H1 (cell line): ENCODE results near the gene CERS3. TPM values are rescaled to one million over a fixed set of nuclear protein-coding genes. Genes with fewer than 3 reads are reported as not detected.

Experiments
- CTCF ChIA-PET: fragments of 300-600 bp; sonication (Branson Sonifier 250); formaldehyde crosslinking; loops from one replicate; lab custom pipeline; 2021; ENCODE audit not compliant: partially characterized antibody; lab: Charles Lee
- POLR2A ChIA-PET: fragments of 300-600 bp; sonication (Branson Sonifier 250); formaldehyde crosslinking; loops from one replicate; lab custom pipeline; 2021; ENCODE audit warnings: inconsistent platforms; ENCODE audit not compliant: partially characterized antibody; lab: Charles Lee
- DNase-seq, 2 experiments: peaks; one replicate each; pipeline versions ENCODE4 v3.0.0 to v3.0.0-alpha.2; 2010 to 2022; ENCODE audit warnings: low spot score in 2 of 2, low read depth in 1 of 2, mixed read lengths in 1 of 2
- FAIRE-seq: peaks from 2 replicates; lab custom pipeline; 2011; peaks lifted over from hg19 to GRCh38; lab: Jason Lieb, UNC
- H2AFZ ChIP-seq: 2 replicates; pipeline ENCODE4 v1.8.1; 2012; ENCODE audit warnings: low read length, inconsistent platforms
- H2AK5ac ChIP-seq: 2 replicates; pipeline ENCODE4 v1.6.1; 2013; ENCODE audit warnings: low read depth, low read length
- H2BK120ac ChIP-seq: replicated peaks from 2 replicates; pipeline ENCODE3; 2013; ENCODE audit warnings: low read depth, low read length, inconsistent platforms
- H2BK12ac ChIP-seq: 2 replicates; pipeline ENCODE4 v1.6.1; 2013; ENCODE audit warnings: low read depth, low read length
- H2BK15ac ChIP-seq: 2 replicates; pipeline ENCODE4 v1.6.1; 2013; ENCODE audit warnings: low read length
- H2BK20ac ChIP-seq: 2 replicates; pipeline ENCODE4 v1.6.1; 2013; ENCODE audit warnings: low read length
- H2BK5ac ChIP-seq: 2 replicates; pipeline ENCODE4 v1.6.1; 2013; ENCODE audit warnings: low read depth, low read length
- H3K14ac ChIP-seq: 2 replicates; pipeline ENCODE4 v1.6.1; 2013; ENCODE audit warnings: inconsistent platforms; ENCODE audit not compliant: insufficient read length
- H3K18ac ChIP-seq: 2 replicates; pipeline ENCODE4 v1.6.1; 2013; ENCODE audit warnings: low read length; ENCODE audit errors: extremely low read depth
- H3K23ac ChIP-seq: 2 replicates; pipeline ENCODE4 v1.6.1; 2013; ENCODE audit warnings: inconsistent platforms; ENCODE audit not compliant: insufficient read length
- H3K23me2 ChIP-seq: 2 replicates; pipeline ENCODE4 v1.6.1; 2013; ENCODE audit warnings: low read depth, low read length
- H3K27ac ChIP-seq: 2 replicates; pipeline ENCODE4 v1.6.1; 2011; ENCODE audit warnings: low read depth, low read length, inconsistent platforms
- H3K27me3 ChIP-seq, 4 experiments: replicated peaks in 1 of 4; 1 replicate in 1 of 4; 2 replicates in 3 of 4; pipeline versions ENCODE4 v1.6.1 to v1.8.1; 2011 to 2013; ENCODE audit warnings: low read length in 3 of 4, mild to moderate bottlenecking in 3 of 4, inconsistent platforms in 2 of 4, mixed read lengths in 2 of 4, moderate library complexity in 1 of 4; ENCODE audit not compliant: control insufficient read depth in 3 of 4, insufficient read depth in 3 of 4; ENCODE audit errors: extremely low read depth in 1 of 4
- H3K36me3 ChIP-seq, 4 experiments: 2 replicates each; pipeline versions ENCODE4 v1.6.1 to v1.8.1; 2011 to 2013; ENCODE audit warnings: mild to moderate bottlenecking in 4 of 4, low read length in 3 of 4, moderate library complexity in 2 of 4, control low read depth in 1 of 4, inconsistent platforms in 1 of 4; ENCODE audit not compliant: insufficient read depth in 4 of 4, control insufficient read depth in 2 of 4
- H3K4ac ChIP-seq: replicated peaks from 2 replicates; pipeline ENCODE3; 2013; ENCODE audit warnings: low read length, low read depth, mixed read lengths, inconsistent platforms; ENCODE audit not compliant: insufficient read length
- H3K4me1 ChIP-seq, 4 experiments: replicated peaks in 1 of 4; 1 replicate in 1 of 4; 2 replicates in 3 of 4; pipeline versions ENCODE4 v1.6.1 to v1.8.1; 2011 to 2013; ENCODE audit warnings: low read length in 3 of 4, inconsistent platforms in 2 of 4, mixed read lengths in 1 of 4; ENCODE audit not compliant: insufficient read depth in 4 of 4, control insufficient read depth in 3 of 4
- H3K4me2 ChIP-seq, 2 experiments: 2 replicates each; pipeline versions ENCODE4 v1.6.1 to v1.8.1; 2011 to 2013; ENCODE audit warnings: low read depth in 2 of 2, low read length in 2 of 2, control low read depth in 1 of 2, inconsistent platforms in 1 of 2, mild to moderate bottlenecking in 1 of 2; ENCODE audit not compliant: insufficient read depth in 1 of 2
- H3K4me3 ChIP-seq, 4 experiments: fragments of 200-600, 300-600 bp in 1 of 4; sonication (generic), shearing (Covaris generic), sonication (Bioruptor Twin) in 1 of 4; 2 replicates each; pipeline versions ENCODE4 v1.5.1 to v1.8.1; 2011 to 2016; ENCODE audit warnings: low read length in 4 of 4, low read depth in 3 of 4, control low read depth in 2 of 4, inconsistent platforms in 2 of 4, mild to moderate bottlenecking in 2 of 4, mixed read lengths in 1 of 4, moderate library complexity in 1 of 4; ENCODE audit not compliant: insufficient read depth in 2 of 4; ENCODE audit errors: extremely low read depth in 1 of 4
- H3K56ac ChIP-seq: replicated peaks from 2 replicates; pipeline ENCODE3; 2013; ENCODE audit warnings: low read depth, mild to moderate bottlenecking, mixed read lengths, low read length, inconsistent platforms; ENCODE audit not compliant: insufficient read length
- H3K79me1 ChIP-seq: 2 replicates; pipeline ENCODE4 v1.6.1; 2013; ENCODE audit warnings: low read depth, low read length, control low read depth
- H3K79me2 ChIP-seq, 2 experiments: 2 replicates each; pipeline versions ENCODE4 v1.6.1 to v1.8.1; 2012 to 2013; ENCODE audit warnings: low read length in 2 of 2, mild to moderate bottlenecking in 2 of 2, inconsistent platforms in 1 of 2; ENCODE audit not compliant: insufficient read depth in 2 of 2, control insufficient read depth in 1 of 2
- H3K9ac ChIP-seq, 4 experiments: replicated peaks in 1 of 4; 1 replicate in 1 of 4; 2 replicates in 3 of 4; pipeline versions ENCODE4 v1.6.1 to v1.8.1; 2011 to 2013; ENCODE audit warnings: low read depth in 3 of 4, low read length in 3 of 4, control low read depth in 2 of 4, mild to moderate bottlenecking in 2 of 4, moderate library complexity in 2 of 4, inconsistent platforms in 1 of 4; ENCODE audit errors: extremely low read depth in 1 of 4
- H3K9me3 ChIP-seq, 2 experiments: 2 replicates each; pipeline versions ENCODE4 v1.6.1 to v1.8.1; 2012 to 2013; ENCODE audit warnings: mild to moderate bottlenecking in 2 of 2, moderate library complexity in 2 of 2, control low read depth in 1 of 2, inconsistent platforms in 1 of 2, low read depth in 1 of 2, low read length in 1 of 2, mixed read lengths in 1 of 2; ENCODE audit not compliant: insufficient read depth in 2 of 2
- H4K20me1 ChIP-seq, 2 experiments: replicated peaks in 1 of 2; 2 replicates each; pipeline versions ENCODE3 to v1.8.1; 2011 to 2013; ENCODE audit warnings: inconsistent platforms in 2 of 2, low read length in 2 of 2, mild to moderate bottlenecking in 1 of 2; ENCODE audit not compliant: insufficient read depth in 2 of 2, control insufficient read depth in 1 of 2
- H4K5ac ChIP-seq: 2 replicates; pipeline ENCODE4 v1.6.1; 2013; ENCODE audit warnings: low read length, low read depth, mixed read lengths, inconsistent platforms; ENCODE audit not compliant: insufficient read length
- H4K8ac ChIP-seq: 2 replicates; pipeline ENCODE4 v1.8.0; 2013; ENCODE audit warnings: mild to moderate bottlenecking, moderate library complexity, low read length, inconsistent platforms; ENCODE audit not compliant: insufficient read depth; ENCODE audit errors: extremely low read depth
- H4K91ac ChIP-seq: replicated peaks from 2 replicates; pipeline ENCODE3; 2013; ENCODE audit warnings: low read length, mixed read lengths, inconsistent platforms; ENCODE audit not compliant: insufficient read length
- POU5F1 ChIP-seq: IDR thresholded peaks from 2 replicates; pipeline ENCODE4 v1.6.1; 2011; ENCODE audit warnings: low read depth, mild to moderate bottlenecking, low read length, moderate library complexity
- WGBS, 2 experiments: shearing (Covaris generic) in 1 of 2; methylation state at CpG; one replicate each; pipeline versions ENCODE4 v1.1.6 to v1.1.7; 2013 to 2015; ENCODE audit warnings: low lambda C conversion rate in 2 of 2, mixed read lengths in 2 of 2, inconsistent platforms in 1 of 2, low coverage in 1 of 2, missing lambda C conversion rate in 1 of 2; ENCODE audit not compliant: insufficient replicate concordance in 2 of 2, insufficient coverage in 1 of 2, insufficient read length in 1 of 2; ENCODE audit errors: extremely low coverage in 1 of 2, missing lambda C conversion rate in 1 of 2; 5-methylcytosine and 5-hydroxymethylcytosine counted together
- polyA plus RNA-seq, 7 experiments: library from polyadenylated mRNA; depleted of rRNA in 3 of 7; stranded (reverse) in 5 of 7; unstranded in 2 of 7; fragments of >200 nt in 5 of 7; fragments of 200-250 nt in 2 of 7; gene quantifications; 1 replicate in 5 of 7; 2 replicates in 1 of 7; 4 replicates in 1 of 7; pipeline versions ENCODE4 v1.2.1 to v1.2.3, GENCODE V29; 2011 to 2013; ENCODE audit warnings: missing spikeins in 2 of 7, mixed read lengths in 2 of 7
- total RNA-seq: library from RNA; stranded (reverse); fragmentation: NEBNext Ultra II Directional; extraction: Animal tissue kit (Norgen Biotek cat#: 25700); gene quantifications from 2 replicates; pipeline ENCODE4 v1.2.1, GENCODE V29; 2021

The CERS3 gene
- total and polyA plus RNA-seq, 2 of the 8 experiments (the other 6 are each of a cell fraction or from before 2014, with no cell fraction given) = 0.62 TPM; not detected in 1

DNA sequence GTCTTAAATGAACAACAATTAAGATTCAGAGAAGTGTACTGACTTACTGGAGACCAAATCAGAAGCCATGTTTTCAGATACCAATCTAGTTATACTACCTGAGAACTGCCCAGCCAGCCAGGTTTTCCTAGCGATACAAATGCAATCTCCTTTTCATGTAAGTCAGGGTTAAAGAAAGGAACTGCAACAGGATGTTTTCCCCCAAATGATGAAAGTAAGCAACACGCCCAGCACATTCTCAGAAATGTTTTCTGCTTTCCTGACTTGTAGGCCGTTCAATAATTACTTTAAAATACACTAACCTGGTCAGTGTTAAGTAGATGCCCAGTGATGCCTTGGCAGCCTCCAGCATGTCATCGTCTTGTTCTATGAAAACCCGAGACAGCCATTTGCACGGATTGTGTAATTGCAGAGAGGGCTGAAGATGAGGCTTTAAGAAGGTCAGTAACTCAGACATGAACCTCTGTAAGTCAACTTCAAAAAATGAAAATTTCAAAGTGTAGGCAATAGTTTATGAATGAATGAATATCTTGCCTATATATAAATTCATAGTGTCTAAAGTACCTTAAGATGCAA, 42.9 kb upstream of the CERS3 start:
- no peak overlapping the region for H2BK5ac ChIP-seq
- TF ChIP-seq POU5F1 = no peak
- peaks cover 0 to 4% (median 0%) of the 10 kb centered on the region in 4 experiments; a peak in 2 of 8 replicates for H3K36me3 ChIP-seq
- CTCF ChIA-PET = interaction anchor here (0.8 to 1.5 kb wide), 5 partner anchors 54 to 334 kb away, joined by 3 read pairs; no protein-coding TSS in a partner anchor
- no peaks in the 10 kb centered on the region for H3K23me2 ChIP-seq
- H3K23ac ChIP-seq = no peak overlapping the region
- POLR2A ChIA-PET = no interaction called here
- DNase-seq = no peak
- H2AFZ ChIP-seq = no peak overlapping the region
- H3K14ac ChIP-seq = no peak overlapping the region
- no peak overlapping the region for H2AK5ac ChIP-seq
- H2BK12ac ChIP-seq = no peak overlapping the region
- H4K8ac ChIP-seq = no peak overlapping the region
- H3K9me3 ChIP-seq = no peaks in the 10 kb centered on the region
- no peaks in the 10 kb centered on the region for H3K79me2 ChIP-seq
- H3K4me2 ChIP-seq = no peak overlapping the region
- H4K5ac ChIP-seq = no peak overlapping the region
- H2BK120ac ChIP-seq = no peak overlapping the region
- no peak overlapping the region for H3K27ac ChIP-seq
- H3K79me1 ChIP-seq = no peaks in the 10 kb centered on the region
- FAIRE-seq = no peak
- H3K27me3 ChIP-seq = no peaks in the 10 kb centered on the region
- H4K20me1 ChIP-seq = no peaks in the 10 kb centered on the region
- H3K56ac ChIP-seq = no peak overlapping the region
- no peak overlapping the region for H3K4ac ChIP-seq
- H4K91ac ChIP-seq = no peak overlapping the region
- no peak overlapping the region for H2BK15ac ChIP-seq
- 90% methylated on average over 6 of the region's 6 CpGs; no CpG with 5 or more reads in 1 of the 2 experiments for WGBS, 2 experiments
- H3K4me3 ChIP-seq = no peak overlapping the region
- H3K18ac ChIP-seq = no peak overlapping the region
- H3K4me1 ChIP-seq = no peaks in the 10 kb centered on the region
- H3K9ac ChIP-seq = no peak overlapping the region
- no peak overlapping the region for H2BK20ac ChIP-seq
